ENCODE measurements around the gene UCK2.

DNA sequence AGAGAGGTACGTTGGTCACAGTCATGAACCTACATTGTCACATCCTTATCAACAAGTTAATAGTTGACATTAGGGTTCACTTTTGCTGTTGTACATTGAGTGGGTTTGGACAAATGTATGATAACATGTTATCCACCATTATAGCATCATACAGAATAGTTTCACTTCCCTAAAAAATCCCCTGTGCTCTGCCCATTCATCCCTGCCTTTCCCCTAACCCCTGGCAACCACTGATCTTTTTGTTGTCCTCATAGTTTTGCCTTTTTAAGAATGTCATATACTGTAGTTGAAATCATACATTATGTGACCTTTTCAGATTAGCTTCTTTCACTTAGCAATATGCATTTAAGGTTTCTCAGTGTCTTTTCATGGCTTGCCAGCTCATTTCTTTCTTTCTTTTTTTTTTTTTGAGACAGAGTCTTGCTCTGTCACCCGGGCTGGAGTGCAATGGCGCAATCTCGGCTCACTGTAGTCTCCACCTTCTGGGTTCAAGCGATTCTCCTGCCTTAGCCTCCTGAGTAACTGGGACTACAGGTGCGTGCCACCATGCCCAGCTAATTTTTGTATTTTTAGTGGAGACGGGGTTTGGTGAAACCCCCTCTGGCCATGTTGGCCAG lies 50.6 kb downstream of the UCK2 start:
- TF ChIP-seq POLR2AphosphoS5 (IDR thresholded peaks at IDR 0.05) (no peak), CTCF (IDR thresholded peaks at IDR 0.05) (no peak)

All from sigmoid colon (tissue), 4 donors.